Panc1 (cell line): ENCODE data around the gene ATOSB.

Source experiments
- CTCF ChIP-seq: fragments of 450-650 bp; IDR thresholded peaks from 2 replicates; pipeline ENCODE4 v1.5.1; 2017; ENCODE audit warnings: mild to moderate bottlenecking
- POLR2AphosphoS5 ChIP-seq: IDR thresholded peaks from 2 replicates; pipeline ENCODE4 v1.6.1; 2012; ENCODE audit warnings: mild to moderate bottlenecking, low read depth, low read length, moderate library complexity
- TF ChIP-seq, protein P1 (sequence below), 2 experiments: IDR thresholded peaks; 2 replicates each; pipeline ENCODE4 v1.6.1; 2011 to 2012; ENCODE audit warnings: low read depth in 2 of 2, control low read depth in 1 of 2, low read length in 1 of 2, mild to moderate bottlenecking in 1 of 2, moderate library complexity in 1 of 2; ENCODE audit not compliant: insufficient read depth in 1 of 2

DNA sequence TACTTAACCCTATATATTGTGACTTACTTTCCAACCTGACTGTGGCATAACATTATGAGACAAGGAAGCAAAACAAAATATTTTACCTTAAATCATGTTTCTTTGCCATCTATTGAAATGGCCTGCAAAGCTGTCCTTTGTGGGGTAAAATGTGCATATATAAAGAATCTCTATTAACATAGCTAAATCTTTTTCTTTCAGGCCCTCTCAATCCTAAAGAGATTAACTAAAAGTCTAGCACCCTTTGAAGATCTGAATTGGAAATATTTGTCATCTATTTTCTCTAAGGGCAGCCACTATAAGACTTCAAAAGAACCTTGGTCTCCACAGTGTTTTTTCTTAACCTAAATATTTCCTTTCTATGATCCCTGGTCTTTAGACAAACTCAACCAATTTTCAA, 41.1 kb upstream of the ATOSB start:
- TF ChIP-seq CTCF, result no peak
- TF ChIP-seq POLR2AphosphoS5, result no peak
- TF ChIP-seq, protein P1, sequence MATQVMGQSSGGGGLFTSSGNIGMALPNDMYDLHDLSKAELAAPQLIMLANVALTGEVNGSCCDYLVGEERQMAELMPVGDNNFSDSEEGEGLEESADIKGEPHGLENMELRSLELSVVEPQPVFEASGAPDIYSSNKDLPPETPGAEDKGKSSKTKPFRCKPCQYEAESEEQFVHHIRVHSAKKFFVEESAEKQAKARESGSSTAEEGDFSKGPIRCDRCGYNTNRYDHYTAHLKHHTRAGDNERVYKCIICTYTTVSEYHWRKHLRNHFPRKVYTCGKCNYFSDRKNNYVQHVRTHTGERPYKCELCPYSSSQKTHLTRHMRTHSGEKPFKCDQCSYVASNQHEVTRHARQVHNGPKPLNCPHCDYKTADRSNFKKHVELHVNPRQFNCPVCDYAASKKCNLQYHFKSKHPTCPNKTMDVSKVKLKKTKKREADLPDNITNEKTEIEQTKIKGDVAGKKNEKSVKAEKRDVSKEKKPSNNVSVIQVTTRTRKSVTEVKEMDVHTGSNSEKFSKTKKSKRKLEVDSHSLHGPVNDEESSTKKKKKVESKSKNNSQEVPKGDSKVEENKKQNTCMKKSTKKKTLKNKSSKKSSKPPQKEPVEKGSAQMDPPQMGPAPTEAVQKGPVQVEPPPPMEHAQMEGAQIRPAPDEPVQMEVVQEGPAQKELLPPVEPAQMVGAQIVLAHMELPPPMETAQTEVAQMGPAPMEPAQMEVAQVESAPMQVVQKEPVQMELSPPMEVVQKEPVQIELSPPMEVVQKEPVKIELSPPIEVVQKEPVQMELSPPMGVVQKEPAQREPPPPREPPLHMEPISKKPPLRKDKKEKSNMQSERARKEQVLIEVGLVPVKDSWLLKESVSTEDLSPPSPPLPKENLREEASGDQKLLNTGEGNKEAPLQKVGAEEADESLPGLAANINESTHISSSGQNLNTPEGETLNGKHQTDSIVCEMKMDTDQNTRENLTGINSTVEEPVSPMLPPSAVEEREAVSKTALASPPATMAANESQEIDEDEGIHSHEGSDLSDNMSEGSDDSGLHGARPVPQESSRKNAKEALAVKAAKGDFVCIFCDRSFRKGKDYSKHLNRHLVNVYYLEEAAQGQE (IDR thresholded peaks at IDR 0.05; ENCODE audit: insufficient read depth in 1 of 2, low read depth in 2 of 2, low read length in 1 of 2), result no peak
